Measurements from ENCODE around the gene SNTG2.

DNA sequence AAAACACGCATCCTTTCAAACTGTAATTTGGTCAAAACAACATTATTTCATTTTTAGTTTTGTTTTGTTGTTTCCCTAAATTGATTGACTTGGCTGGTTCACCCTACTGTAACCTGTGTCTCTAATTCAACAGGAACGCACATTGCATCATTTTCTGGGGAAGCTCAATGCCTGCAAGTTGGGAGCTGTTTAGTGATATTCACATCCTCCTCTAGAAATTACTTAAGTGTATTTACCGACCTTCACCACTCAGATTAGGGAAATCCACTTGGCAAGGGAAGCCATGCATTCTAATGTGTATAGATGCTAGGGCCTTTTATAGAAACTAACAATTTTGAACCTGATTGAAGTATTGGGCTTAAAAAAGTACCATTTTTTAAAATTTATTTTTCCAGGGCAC, 455.3 kb downstream of the SNTG2 start:
- TF ChIP-seq ZNF292 (CRISPR knock-in tag; IDR thresholded peaks at IDR 0.05; ENCODE audit: borderline replicate concordance, low read depth) (no peak), GRHL1 (CRISPR knock-in tag; conservative IDR thresholded peaks at IDR 0.05) (no peak), EZH2 (conservative IDR thresholded peaks at IDR 0.05; ENCODE audit: low read depth, low read length) (no peak), CTCF (CRISPR knock-in tag; IDR thresholded peaks at IDR 0.05) (no peak), AKAP8 (CRISPR knock-in tag; IDR thresholded peaks at IDR 0.05) (no peak), HIC2 (CRISPR knock-in tag; IDR thresholded peaks at IDR 0.05; ENCODE audit: low read depth) (no peak), CEBPB (IDR thresholded peaks at IDR 0.05; ENCODE audit: borderline replicate concordance, low read depth, low read length) (no peak), ZNF230 (CRISPR knock-in tag; IDR thresholded peaks at IDR 0.05) (no peak), RCOR2 (CRISPR knock-in tag; IDR thresholded peaks at IDR 0.05) (no peak)
- TF ChIP-seq, protein P1, sequence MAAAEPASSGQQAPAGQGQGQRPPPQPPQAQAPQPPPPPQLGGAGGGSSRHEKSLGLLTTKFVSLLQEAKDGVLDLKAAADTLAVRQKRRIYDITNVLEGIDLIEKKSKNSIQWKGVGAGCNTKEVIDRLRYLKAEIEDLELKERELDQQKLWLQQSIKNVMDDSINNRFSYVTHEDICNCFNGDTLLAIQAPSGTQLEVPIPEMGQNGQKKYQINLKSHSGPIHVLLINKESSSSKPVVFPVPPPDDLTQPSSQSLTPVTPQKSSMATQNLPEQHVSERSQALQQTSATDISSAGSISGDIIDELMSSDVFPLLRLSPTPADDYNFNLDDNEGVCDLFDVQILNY (CRISPR knock-in tag; conservative IDR thresholded peaks at IDR 0.05), result no peak
